ENCODE results near the gene DHRS11. TPM values are rescaled to one million over a fixed set of nuclear protein-coding genes. Genes with fewer than 3 reads are reported as not detected.

DHRS11 gene, protein sequence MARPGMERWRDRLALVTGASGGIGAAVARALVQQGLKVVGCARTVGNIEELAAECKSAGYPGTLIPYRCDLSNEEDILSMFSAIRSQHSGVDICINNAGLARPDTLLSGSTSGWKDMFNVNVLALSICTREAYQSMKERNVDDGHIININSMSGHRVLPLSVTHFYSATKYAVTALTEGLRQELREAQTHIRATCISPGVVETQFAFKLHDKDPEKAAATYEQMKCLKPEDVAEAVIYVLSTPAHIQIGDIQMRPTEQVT
- total RNA-seq (10 to 100 TPM; 13.9 to 17.6 TPM), polyA plus RNA-seq (ENCODE audit: insufficient read depth, low read depth, low replicate concordance) (38.3 TPM)
- long read RNA-seq, donor 1, full-length matches to known transcripts, result 6 of 6 reads
- long read RNA-seq, donor 1, partial matches to known transcripts, result 0 of 6 reads
- long read RNA-seq, donor 1, other reads (novel, unspliced or antisense), result 0 of 6 reads
- long read RNA-seq, donor 2, full-length matches to known transcripts, result 5 of 5 reads
- long read RNA-seq, donor 2, partial matches to known transcripts, result 0 of 5 reads
- long read RNA-seq, donor 2, other reads (novel, unspliced or antisense), result 0 of 5 reads

DNA sequence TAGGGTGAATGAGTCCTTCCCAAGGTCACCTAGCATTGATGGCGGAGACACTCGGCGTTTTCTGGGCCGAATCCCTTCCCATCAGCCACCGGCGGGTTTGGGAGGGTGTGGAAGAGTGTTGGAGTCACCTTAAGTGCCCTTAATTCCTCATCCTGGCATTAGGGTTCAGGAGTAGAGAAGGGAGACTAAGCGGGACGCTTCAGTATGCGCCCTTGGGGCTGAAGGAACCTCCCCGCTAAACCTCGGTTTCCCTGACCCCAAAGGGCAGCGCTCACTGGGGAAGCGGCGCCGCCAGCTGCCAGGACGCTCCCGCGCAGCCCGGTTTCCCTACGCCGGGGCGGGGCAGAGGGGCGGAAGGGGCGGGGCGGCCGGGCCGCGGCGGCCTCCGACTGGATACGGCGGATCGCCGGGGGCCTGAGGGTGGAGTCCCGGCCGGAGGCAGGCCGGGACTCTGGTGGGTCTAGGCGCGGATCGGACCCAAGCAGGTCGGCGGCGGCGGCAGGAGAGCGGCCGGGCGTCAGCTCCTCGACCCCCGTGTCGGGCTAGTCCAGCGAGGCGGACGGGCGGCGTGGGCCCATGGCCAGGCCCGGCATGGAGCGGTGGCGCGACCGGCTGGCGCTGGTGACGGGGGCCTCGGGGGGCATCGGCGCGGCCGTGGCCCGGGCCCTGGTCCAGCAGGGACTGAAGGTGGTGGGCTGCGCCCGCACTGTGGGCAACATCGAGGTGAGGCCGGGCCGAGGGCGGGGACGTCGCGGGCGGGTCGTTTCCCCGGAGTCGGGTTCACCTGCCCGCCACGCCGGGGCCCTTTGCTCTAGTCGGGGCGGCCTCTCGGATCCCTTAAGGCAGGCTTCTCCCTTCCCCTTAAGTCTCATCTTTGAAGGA lies at the start of gene DHRS11:
Gene DHRS11, plus strand, starts transcription at position 446 of the 882 bp plus-strand sequence. Its CDS starts 131 bp downstream, at position 577.
- intact Hi-C loops (cut with DNase I; ENCODE audit: low total_unique reads), result loop anchor here (10.0 kb wide), 1 partner anchor 47 kb away; the partner anchor contains the start of gene GGNBP2
- DNase-seq, result peak; percentile 87

DNA sequence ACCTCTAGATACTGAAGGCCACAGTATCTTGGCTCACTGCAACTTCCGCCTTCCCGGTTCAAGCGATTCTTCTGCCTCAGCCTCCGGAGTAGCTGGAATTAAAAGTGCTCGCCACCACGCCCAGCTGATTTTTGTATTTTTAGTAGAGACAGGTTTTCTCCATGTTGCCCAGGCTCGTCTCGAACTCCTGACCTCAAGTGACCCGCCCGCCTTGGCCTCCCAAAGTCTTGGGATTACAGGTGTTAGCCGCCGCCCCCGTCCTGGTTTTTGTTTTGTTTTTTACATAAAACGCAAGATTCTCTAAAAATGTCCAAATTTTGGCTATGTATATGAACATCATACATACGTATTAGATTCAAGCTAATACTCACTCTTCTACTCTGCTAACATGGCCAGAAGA lies 48.9 kb upstream of the DHRS11 start:
- Histone ChIP-seq H3K27ac (no peak overlapping the region), H3K27me3 (no peaks in the 10 kb centered on the region), H3K4me3 (peak overlapping the region in 1 of 2 donors; percentile 92), H3K4me1 (peaks cover 25% of the 10 kb centered on the region), H3K9me3 (no peaks in the 10 kb centered on the region), H3K36me3 (ENCODE audit: low read depth, missing control alignments) (no peaks in the 10 kb centered on the region)
- intact Hi-C loops (cut with DNase I; ENCODE audit: low total_unique reads), result loop anchor here (10.0 kb wide), 1 partner anchor 52 kb away; the partner anchor contains the start of gene DHRS11
- TF ChIP-seq, protein P1, sequence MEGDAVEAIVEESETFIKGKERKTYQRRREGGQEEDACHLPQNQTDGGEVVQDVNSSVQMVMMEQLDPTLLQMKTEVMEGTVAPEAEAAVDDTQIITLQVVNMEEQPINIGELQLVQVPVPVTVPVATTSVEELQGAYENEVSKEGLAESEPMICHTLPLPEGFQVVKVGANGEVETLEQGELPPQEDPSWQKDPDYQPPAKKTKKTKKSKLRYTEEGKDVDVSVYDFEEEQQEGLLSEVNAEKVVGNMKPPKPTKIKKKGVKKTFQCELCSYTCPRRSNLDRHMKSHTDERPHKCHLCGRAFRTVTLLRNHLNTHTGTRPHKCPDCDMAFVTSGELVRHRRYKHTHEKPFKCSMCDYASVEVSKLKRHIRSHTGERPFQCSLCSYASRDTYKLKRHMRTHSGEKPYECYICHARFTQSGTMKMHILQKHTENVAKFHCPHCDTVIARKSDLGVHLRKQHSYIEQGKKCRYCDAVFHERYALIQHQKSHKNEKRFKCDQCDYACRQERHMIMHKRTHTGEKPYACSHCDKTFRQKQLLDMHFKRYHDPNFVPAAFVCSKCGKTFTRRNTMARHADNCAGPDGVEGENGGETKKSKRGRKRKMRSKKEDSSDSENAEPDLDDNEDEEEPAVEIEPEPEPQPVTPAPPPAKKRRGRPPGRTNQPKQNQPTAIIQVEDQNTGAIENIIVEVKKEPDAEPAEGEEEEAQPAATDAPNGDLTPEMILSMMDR (IDR thresholded peaks at IDR 0.05), result no peak
- no peak for TF ChIP-seq POLR2A (IDR thresholded peaks at IDR 0.05)
- no peak for DNase-seq
- WGBS, 2 donors, result 67% methylated on average over 15 of the region's 15 CpGs

More for the DNA sequence above, at the start of gene DHRS11:
- Histone ChIP-seq H3K9me3 (no peaks in the 10 kb centered on the region), H3K27me3 (no peaks in the 10 kb centered on the region), H3K27ac (peak within 1 kb of the TSS in 1 of 2 donors; percentile 68), H3K4me1 (peaks cover 12% of the 10 kb centered on the region), H3K36me3 (ENCODE audit: low read depth, missing control alignments) (no peaks in the 10 kb centered on the region), H3K4me3 (peak within 1 kb of the TSS; percentile 74 to 84)
- WGBS, 2 donors, result 0 to 1% methylated on average over 1 to 64 of the region's 87 CpGs
- no peak for TF ChIP-seq POLR2A (IDR thresholded peaks at IDR 0.05)
- TF ChIP-seq, protein P1 (IDR thresholded peaks at IDR 0.05), result no peak

DNA sequence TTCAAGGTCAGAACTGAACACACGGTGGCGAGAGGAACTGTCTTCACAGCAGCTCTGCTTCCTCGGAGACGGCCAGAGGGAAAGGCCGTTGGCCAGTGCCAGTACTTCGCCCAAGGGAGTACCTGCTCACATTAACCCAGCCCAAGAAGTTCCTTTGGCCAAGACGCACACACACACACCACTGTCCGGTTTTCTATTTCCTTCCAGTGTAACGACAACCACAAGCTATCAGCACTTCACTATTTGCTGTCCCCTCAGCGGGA lies 47.7 kb upstream of the DHRS11 start:
- Histone ChIP-seq H3K36me3 (ENCODE audit: low read depth, missing control alignments) (no peaks in the 10 kb centered on the region), H3K4me1 (peaks cover 31% of the 10 kb centered on the region), H3K27me3 (no peaks in the 10 kb centered on the region), H3K9me3 (no peaks in the 10 kb centered on the region), H3K27ac (peak overlapping the region; percentile 97 to 100), H3K4me3 (peak overlapping the region; percentile 92 to 96)
- peak; percentile 70 for DNase-seq
- no peak for TF ChIP-seq POLR2A (IDR thresholded peaks at IDR 0.05)
- TF ChIP-seq, protein P1 (IDR thresholded peaks at IDR 0.05), result peak in 2 of 3 experiments; percentile 14 to 15
- intact Hi-C loops (cut with DNase I; ENCODE audit: low total_unique reads), result loop anchor here (10.0 kb wide), 1 partner anchor 51 kb away; the partner anchor contains the start of gene DHRS11
- 0% methylated on average over 10 of the region's 10 CpGs for WGBS, 2 donors

DNA sequence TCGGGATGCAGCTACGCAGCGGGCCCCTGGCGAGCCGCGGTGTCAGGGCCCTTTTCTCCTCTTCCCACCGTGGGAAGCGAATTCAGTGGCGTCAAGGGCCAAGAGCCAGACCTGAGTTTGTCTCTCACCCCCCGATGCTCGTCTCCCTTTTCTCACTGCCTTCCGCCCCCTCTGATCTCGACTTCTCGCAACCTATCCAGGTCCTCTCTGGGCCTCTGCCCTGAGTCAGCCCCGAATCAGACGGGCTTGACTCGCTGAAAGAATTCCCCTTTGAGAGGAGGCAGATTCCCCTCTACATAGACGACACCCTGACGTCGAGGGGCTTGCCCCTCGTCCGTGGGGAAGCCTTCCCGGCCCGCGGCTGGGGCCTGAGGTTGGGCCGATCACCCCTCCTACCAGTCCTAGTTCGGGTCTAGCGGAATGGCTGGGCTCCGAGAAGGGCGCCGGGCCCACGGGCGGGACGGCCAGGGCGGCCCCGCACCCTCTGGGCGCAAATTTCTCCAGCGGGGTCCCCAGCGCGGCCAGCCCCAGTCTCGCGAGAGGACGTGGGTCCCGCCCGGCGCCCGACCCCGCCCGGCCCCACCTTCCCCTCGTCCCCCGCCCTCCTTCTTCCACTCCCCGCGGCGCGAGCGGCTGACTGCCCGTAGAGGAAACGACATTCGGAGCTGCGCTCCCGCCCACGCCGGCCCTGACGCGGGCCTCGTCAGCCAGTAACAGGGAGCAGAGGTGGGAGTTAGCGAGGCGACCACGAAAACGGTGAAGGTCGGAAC lies 47.2 kb upstream of the DHRS11 start, which contains the start of gene GGNBP2:
Gene GGNBP2, plus strand, starts transcription at position 613 of the 770 bp plus-strand sequence. CDS start 806 bp downstream, outside the sequence.
- intact Hi-C loops (cut with DNase I; ENCODE audit: low total_unique reads), result loop anchor here (10.0 kb wide), 1 partner anchor 50 kb away; the partner anchor contains the start of gene DHRS11
- Histone ChIP-seq H3K4me1 (peaks cover 31% of the 10 kb centered on the region), H3K36me3 (ENCODE audit: low read depth, missing control alignments) (no peaks in the 10 kb centered on the region), H3K9me3 (no peaks in the 10 kb centered on the region), H3K27me3 (no peaks in the 10 kb centered on the region), H3K27ac (peak within 1 kb of the TSS; percentile 97 to 100), H3K4me3 (peak within 1 kb of the TSS; percentile 92 to 96)
- WGBS, 2 donors, result 0 to 1% methylated on average over 28 to 63 of the region's 71 CpGs
- TF ChIP-seq, protein P1 (IDR thresholded peaks at IDR 0.05), result no peak
- TF ChIP-seq POLR2A (IDR thresholded peaks at IDR 0.05), result no peak
- peak; percentile 91 for DNase-seq
